ENCODE data around the gene DHDH. TPM values are rescaled to one million over a fixed set of nuclear protein-coding genes. Genes with fewer than 3 reads are reported as not detected.

The DHDH gene
- total RNA-seq, 1 donor from 2014 or later, result 0.35 TPM

- Mint-ChIP-seq H3K4me1 (no peaks in the 10 kb centered on the region), H3K27me3 (no peaks in the 10 kb centered on the region)
Observed at GRCh38 chr19:48946463-48947257, 13.2 kb downstream of the DHDH start.

DNA sequence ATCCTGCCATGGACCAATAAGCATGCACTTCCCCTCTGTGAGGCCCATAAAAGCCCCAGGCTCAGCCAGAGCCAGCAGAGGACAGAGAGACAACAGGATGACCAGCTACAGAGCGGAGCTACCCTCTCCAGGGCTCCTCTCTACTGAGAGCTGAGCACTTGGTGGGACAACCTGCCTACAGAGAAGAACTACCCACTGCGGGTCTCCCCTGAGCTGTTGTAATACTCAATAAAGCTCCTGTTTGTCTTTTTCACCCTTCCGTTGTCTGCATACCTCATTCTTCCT is 13.7 kb downstream of the DHDH start:
- DNase-seq, result no peak
- no peaks in the 10 kb centered on the region for H3K4me1 Mint-ChIP-seq
- no peak overlapping the region for H3K4me3 Mint-ChIP-seq
- no peaks in the 10 kb centered on the region for H3K27me3 Mint-ChIP-seq
- intact Hi-C loops (cut with micrococcal nuclease), result no loop called here
- H3K36me3 Mint-ChIP-seq (ENCODE audit: low read depth), result no peaks in the 10 kb centered on the region
- H3K9me3 Mint-ChIP-seq, result peaks cover 9% of the 10 kb centered on the region
- no peak overlapping the region for H3K27ac Mint-ChIP-seq

More at GRCh38 chr19:48946463-48947257, 13.2 kb downstream of the DHDH start:
- peaks cover 9% of the 10 kb centered on the region for H3K9me3 Mint-ChIP-seq
- intact Hi-C loops (cut with micrococcal nuclease), result no loop called here
- H3K36me3 Mint-ChIP-seq (ENCODE audit: low read depth), result no peaks in the 10 kb centered on the region
- DNase-seq, result no peak
- no peak overlapping the region for H3K4me3 Mint-ChIP-seq
- no peak overlapping the region for H3K27ac Mint-ChIP-seq

- no peak overlapping the region for H3K27ac Mint-ChIP-seq
- H3K4me3 Mint-ChIP-seq, result no peak overlapping the region
- H3K4me1 Mint-ChIP-seq, result peaks cover 3% of the 10 kb centered on the region
- no peaks in the 10 kb centered on the region for H3K36me3 Mint-ChIP-seq (ENCODE audit: low read depth)
- H3K9me3 Mint-ChIP-seq, result peaks cover 9% of the 10 kb centered on the region
- intact Hi-C loops (cut with micrococcal nuclease), result no loop called here
- no peak for DNase-seq
- no peaks in the 10 kb centered on the region for H3K27me3 Mint-ChIP-seq
Observed at GRCh38 chr19:48950159-48950558, 16.7 kb downstream of the DHDH start.

DNA sequence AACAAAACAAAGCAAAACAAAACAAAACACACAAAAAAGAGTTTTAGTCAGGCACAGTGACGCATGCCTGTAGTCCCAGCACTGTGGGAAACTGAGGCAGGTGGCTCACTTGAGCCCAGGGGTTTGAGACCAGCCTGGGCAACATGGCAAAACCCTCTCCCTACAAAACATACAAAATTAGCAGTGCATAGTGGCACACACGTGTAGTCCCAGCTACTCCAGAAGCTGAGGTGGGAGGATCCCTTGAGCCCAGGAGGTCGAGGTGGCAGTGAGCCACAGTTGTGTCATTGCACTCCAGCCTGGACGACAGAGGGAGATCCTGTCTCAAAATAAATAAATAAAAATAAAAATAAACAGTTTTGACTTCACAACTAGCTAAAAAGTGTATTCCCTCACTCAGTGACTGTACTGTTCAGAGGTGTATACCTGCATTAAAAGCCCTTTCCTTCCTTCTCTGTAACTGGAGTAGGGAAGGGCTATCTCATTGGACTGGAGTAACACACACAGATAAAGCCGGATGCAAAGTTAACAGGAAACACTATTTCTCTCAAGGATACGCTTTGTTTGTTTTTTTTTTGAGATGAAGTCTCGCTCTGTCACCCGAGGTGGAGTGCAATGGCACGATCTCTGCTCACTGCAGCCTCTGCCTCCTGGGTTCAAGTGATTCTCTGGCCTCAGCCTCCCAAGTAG is 17.5 kb downstream of the DHDH start:
- no peaks in the 10 kb centered on the region for H3K27me3 Mint-ChIP-seq
- H3K4me1 Mint-ChIP-seq, result peaks cover 8% of the 10 kb centered on the region

DNA sequence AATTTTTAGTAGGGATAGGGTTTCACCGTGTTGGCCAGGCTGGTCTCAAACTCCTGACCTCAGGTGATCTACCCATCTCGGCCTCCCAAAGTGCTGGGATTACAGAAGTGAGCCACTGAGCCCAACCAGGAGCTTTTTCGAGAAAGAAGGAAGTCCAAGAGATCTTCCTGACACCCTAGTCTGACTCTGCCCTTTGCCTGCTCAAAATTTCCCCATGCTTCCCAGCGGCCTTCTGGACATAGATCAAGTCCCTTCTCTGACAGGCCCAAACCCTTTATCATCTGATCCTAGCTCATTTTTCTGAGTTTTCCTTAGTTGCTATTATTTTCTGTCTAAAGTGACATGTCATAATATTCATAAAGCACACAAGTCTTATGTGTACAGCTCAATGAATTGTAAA is 19.6 kb downstream of the DHDH start:
- H3K36me3 Mint-ChIP-seq (ENCODE audit: low read depth), result peaks cover 24% of the 10 kb centered on the region
- intact Hi-C loops (cut with micrococcal nuclease), result no loop called here
- DNase-seq, result no peak
- H3K27ac Mint-ChIP-seq, result no peak overlapping the region
- peaks cover 20% of the 10 kb centered on the region for H3K4me1 Mint-ChIP-seq
- no peaks in the 10 kb centered on the region for H3K27me3 Mint-ChIP-seq
- H3K9me3 Mint-ChIP-seq, result peaks cover 6% of the 10 kb centered on the region
- H3K4me3 Mint-ChIP-seq, result no peak overlapping the region

More for the DNA sequence above, 17.5 kb downstream of the DHDH start:
- Mint-ChIP-seq H3K9me3 (peaks cover 9% of the 10 kb centered on the region), H3K27ac (no peak overlapping the region), H3K36me3 (ENCODE audit: low read depth) (peaks cover 7% of the 10 kb centered on the region), H3K4me3 (no peak overlapping the region)
- intact Hi-C loops (cut with micrococcal nuclease), result no loop called here
- DNase-seq, result no peak

GRCh38 chr19:48953990-48954594 is 20.6 kb downstream of the DHDH start:
- Mint-ChIP-seq H3K27me3 (no peaks in the 10 kb centered on the region), H3K27ac (peak overlapping the region; percentile 93)
- intact Hi-C loops (cut with micrococcal nuclease), result loop anchor here (1.0 to 2.0 kb wide), 3 partner anchors 10 to 53 kb away; partner anchors contain the start of genes GYS1, NUCB1 and RUVBL2

GRCh38 chr19:48954595-48955307 is 21.3 kb downstream of the DHDH start, which contains the start of gene BAX:
TSS of gene BAX (plus strand) at chr19:48954875. CDS start at chr19:48954929, 54 bp downstream.
- peak; percentile 98 for DNase-seq
- Mint-ChIP-seq H3K27me3 (no peaks in the 10 kb centered on the region), H3K4me1 (peaks cover 25% of the 10 kb centered on the region), H3K9me3 (no peaks in the 10 kb centered on the region), H3K4me3 (peak within 1 kb of the TSS; percentile 86), H3K36me3 (ENCODE audit: low read depth) (peaks cover 33% of the 10 kb centered on the region), H3K27ac (peak within 1 kb of the TSS; percentile 93)
- intact Hi-C loops (cut with micrococcal nuclease), result loop anchor here (1.0 to 2.0 kb wide), 3 partner anchors 10 to 54 kb away; partner anchors contain the start of genes GYS1, NUCB1 and RUVBL2

More at GRCh38 chr19:48953990-48954594, 20.6 kb downstream of the DHDH start:
- Mint-ChIP-seq H3K4me1 (peaks cover 25% of the 10 kb centered on the region), H3K36me3 (ENCODE audit: low read depth) (peaks cover 30% of the 10 kb centered on the region), H3K9me3 (no peaks in the 10 kb centered on the region), H3K4me3 (peak overlapping the region; percentile 86)
- no peak for DNase-seq

DNA sequence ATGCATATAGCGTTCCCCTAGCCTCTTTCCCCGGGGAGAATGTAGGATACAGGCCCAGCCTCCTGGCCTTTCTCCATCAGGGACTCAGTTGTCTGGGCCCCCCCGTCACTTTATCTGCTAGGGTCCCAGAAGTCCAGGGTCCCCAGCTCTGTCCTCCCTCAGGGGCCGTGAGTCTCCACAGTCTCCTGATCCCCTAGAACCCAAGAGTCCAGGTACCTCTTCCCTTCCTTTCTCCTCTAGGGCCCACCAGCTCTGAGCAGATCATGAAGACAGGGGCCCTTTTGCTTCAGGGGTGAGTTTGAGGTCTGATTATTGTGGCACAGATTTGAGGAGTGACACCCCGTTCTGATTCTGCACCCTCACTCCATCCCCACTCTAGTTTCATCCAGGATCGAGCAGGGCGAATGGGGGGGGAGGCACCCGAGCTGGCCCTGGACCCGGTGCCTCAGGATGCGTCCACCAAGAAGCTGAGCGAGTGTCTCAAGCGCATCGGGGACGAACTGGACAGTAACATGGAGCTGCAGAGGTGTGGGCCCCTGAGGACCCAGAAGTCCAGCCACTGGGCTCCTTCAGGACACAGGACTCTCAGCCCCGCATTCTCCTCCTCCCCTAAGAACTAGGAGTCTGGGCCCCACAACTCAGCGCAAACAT is 21.9 kb downstream of the DHDH start:
- intact Hi-C loops (cut with micrococcal nuclease), result loop anchor here (2.0 kb wide), 2 partner anchors 37 to 55 kb away; partner anchors contain the start of genes GYS1, NUCB1 and RUVBL2
- H3K36me3 Mint-ChIP-seq (ENCODE audit: low read depth), result peaks cover 35% of the 10 kb centered on the region
- peaks cover 25% of the 10 kb centered on the region for H3K4me1 Mint-ChIP-seq

DNA sequence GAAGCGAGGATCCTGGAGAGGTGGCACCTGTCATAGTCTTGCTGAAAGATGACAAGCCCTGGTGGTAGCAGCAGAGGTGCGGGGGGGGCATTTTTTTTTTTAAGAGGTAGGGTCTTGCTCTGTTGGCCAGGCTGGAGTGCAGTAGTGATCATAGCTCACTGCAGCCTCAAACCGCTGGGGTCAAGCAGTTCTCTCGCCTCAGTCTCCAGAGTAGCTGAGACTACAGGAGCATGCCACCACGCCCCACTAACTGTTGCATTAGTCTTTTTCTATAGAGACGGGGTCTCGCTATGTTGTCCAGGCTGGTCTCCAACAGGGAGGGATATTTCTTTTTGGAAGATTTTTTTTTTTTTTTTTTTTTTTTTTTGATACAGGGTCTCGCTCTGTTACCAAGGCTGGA is 24.5 kb downstream of the DHDH start:
- peaks cover 49% of the 10 kb centered on the region for H3K36me3 Mint-ChIP-seq (ENCODE audit: low read depth)
- no peak for DNase-seq
- no peaks in the 10 kb centered on the region for H3K27me3 Mint-ChIP-seq
- no peaks in the 10 kb centered on the region for H3K9me3 Mint-ChIP-seq
- H3K4me1 Mint-ChIP-seq, result peaks cover 41% of the 10 kb centered on the region
- no peak overlapping the region for H3K27ac Mint-ChIP-seq
- intact Hi-C loops (cut with micrococcal nuclease), result no loop called here
- peak overlapping the region; percentile 21 for H3K4me3 Mint-ChIP-seq

More for the DNA sequence above, 21.9 kb downstream of the DHDH start:
- H3K27ac Mint-ChIP-seq, result peak overlapping the region; percentile 90
- no peaks in the 10 kb centered on the region for H3K9me3 Mint-ChIP-seq
- peak overlapping the region; percentile 86 for H3K4me3 Mint-ChIP-seq
- DNase-seq, result peak; percentile 64
- no peaks in the 10 kb centered on the region for H3K27me3 Mint-ChIP-seq

DNA sequence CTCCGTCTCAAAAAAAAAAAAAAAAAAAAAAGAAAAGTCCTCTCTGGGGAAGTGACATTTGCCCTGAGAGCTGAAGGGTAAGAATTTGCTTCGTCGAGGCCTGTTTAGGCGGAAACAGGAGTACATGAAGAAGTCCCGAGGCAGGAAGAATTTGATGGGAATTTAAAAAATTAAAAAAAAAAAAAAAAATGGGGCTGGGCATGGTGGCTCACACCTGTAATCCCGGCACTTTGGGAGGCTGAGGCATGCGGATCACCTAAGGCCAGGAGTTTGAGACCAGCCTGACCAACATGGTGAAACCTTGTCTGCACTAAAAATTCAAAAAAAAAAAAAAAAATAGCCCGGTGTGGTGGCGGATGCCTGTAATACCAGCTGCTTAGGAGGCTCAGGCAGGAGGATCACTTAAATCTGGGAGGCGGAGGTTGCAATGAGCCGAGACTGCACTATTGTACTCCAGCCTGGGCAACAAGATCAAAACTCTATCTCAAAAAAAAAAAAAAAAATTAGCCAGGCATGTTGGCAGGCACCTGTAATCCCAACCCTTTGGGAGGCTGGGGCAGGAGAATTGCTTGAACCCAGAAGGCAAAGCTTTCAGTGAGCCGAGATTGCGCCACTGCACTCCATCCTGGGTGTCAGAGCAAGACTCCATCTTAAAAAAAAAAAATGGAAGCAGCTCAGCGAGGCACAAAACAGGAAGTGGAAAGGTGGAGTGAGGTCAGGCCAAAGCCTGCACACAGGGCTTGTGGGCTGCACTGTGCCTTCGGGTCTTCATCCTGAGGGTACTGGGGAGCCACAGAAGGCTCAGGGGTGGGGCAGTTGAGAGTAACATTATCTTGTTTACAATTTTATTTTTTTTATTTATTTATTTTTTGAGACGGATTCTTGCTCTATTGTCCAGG is 26.1 kb downstream of the DHDH start:
- no peak overlapping the region for H3K4me3 Mint-ChIP-seq
- H3K36me3 Mint-ChIP-seq (ENCODE audit: low read depth), result peaks cover 53% of the 10 kb centered on the region
- H3K4me1 Mint-ChIP-seq, result peaks cover 54% of the 10 kb centered on the region
- H3K27ac Mint-ChIP-seq, result no peak overlapping the region
- no peaks in the 10 kb centered on the region for H3K27me3 Mint-ChIP-seq
- H3K9me3 Mint-ChIP-seq, result no peaks in the 10 kb centered on the region
- peak; percentile 78 for DNase-seq
- intact Hi-C loops (cut with micrococcal nuclease), result loop anchor here (5.0 kb wide), 1 partner anchor 322 kb away; the partner anchor contains the start of gene DBP

GRCh38 chr19:48961051-48961649 is 27.7 kb downstream of the DHDH start:
- no peak for DNase-seq
- intact Hi-C loops (cut with micrococcal nuclease), result loop anchor here (5.0 kb wide), 1 partner anchor 324 kb away; the partner anchor contains the start of gene DBP
- Mint-ChIP-seq H3K27me3 (no peaks in the 10 kb centered on the region), H3K36me3 (ENCODE audit: low read depth) (peaks cover 54% of the 10 kb centered on the region), H3K9me3 (no peaks in the 10 kb centered on the region), H3K27ac (peak overlapping the region; percentile 45), H3K4me1 (peaks cover 60% of the 10 kb centered on the region), H3K4me3 (peak overlapping the region; percentile 18)

DNA sequence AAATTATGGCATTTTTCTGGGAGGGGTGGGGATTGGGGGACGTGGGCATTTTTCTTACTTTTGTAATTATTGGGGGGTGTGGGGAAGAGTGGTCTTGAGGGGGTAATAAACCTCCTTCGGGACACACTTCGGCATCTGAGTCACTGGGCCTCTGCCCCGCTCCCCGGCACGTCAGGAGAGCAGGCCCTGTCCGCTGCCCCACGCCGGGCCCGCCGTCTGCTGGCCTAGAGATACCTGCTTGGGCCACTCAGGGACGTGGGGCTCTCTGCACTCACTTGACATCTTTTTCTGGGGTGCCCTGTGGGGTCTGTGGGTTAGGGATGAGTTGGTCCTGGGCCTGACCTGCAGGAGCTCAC is 28.2 kb downstream of the DHDH start:
- Mint-ChIP-seq H3K9me3 (no peaks in the 10 kb centered on the region), H3K4me1 (peaks cover 62% of the 10 kb centered on the region), H3K36me3 (ENCODE audit: low read depth) (peaks cover 56% of the 10 kb centered on the region), H3K27me3 (no peaks in the 10 kb centered on the region), H3K4me3 (peak overlapping the region; percentile 100), H3K27ac (peak overlapping the region; percentile 99)
- intact Hi-C loops (cut with micrococcal nuclease), result loop anchor here (5.0 kb wide), 1 partner anchor 324 kb away; the partner anchor contains the start of gene DBP
- no peak for DNase-seq

Measured in activated CD4-positive, alpha-beta T cell treated with anti-CD3 and anti-CD28 coated beads, Interleukin-2, amount 10 ng/mL, durations not matched to agents 24 days and 14 days (primary cell).